HEK293 (cell line): ENCODE measurements around the gene LCE3B.

Experiments used
- CTCF ChIA-PET: fragments of 350-600 bp; formaldehyde crosslinking; extraction: SDS; loops from one replicate; lab custom pipeline; 2021; ENCODE audit warnings: antibody characterized with exemption; lab: Yijun Ruan, JAX
- POLR2A ChIA-PET: fragments of 300-600 bp; formaldehyde crosslinking; extraction: SDS; loops from one replicate; lab custom pipeline; 2020; ENCODE audit warnings: antibody characterized with exemption, inconsistent platforms; lab: Yijun Ruan, JAX
- H3K27ac ChIP-seq: fragments of 200-500 bp; sonication (Bioruptor generic); 2 replicates; pipeline ENCODE4 v1.5.1; 2014; ENCODE audit warnings: low read depth, low read length, control low read depth, inconsistent platforms; ENCODE audit errors: extremely low read depth
- H3K36me3 ChIP-seq, 2 experiments: fragments of 200-500 bp in 1 of 2; sonication (Bioruptor generic) in 1 of 2; 1 replicate in 1 of 2; 2 replicates in 1 of 2; pipeline ENCODE4 v1.5.1; 2014 to 2017; ENCODE audit warnings: inconsistent platforms in 2 of 2, low read length in 2 of 2; ENCODE audit not compliant: control insufficient read depth in 2 of 2, insufficient read depth in 1 of 2
- H3K4me1 ChIP-seq: fragments of 200-500 bp; sonication (Bioruptor generic); 2 replicates; pipeline ENCODE4 v1.5.1; 2014; ENCODE audit warnings: mild to moderate bottlenecking, low read length, inconsistent platforms; ENCODE audit not compliant: control insufficient read depth, insufficient read depth
- H3K4me3 ChIP-seq: 2 replicates; pipeline ENCODE4 v1.5.1; 2011; ENCODE audit warnings: low read depth, mild to moderate bottlenecking, control low read depth, low read length, moderate library complexity
- H3K9me3 ChIP-seq: fragments of 200-500 bp; sonication (Bioruptor generic); 2 replicates; pipeline ENCODE4 v1.5.1; 2014; ENCODE audit warnings: low read depth, low read length, inconsistent platforms; ENCODE audit not compliant: control insufficient read depth, insufficient read depth
- BCL11A ChIP-seq: fragments of 450-650 bp; formaldehyde crosslinking; IDR thresholded peaks from 2 replicates; pipeline ENCODE4 v1.5.1; 2016; ENCODE audit warnings: low read depth, missing biosample characterization, missing genetic modification characterization
- GLI4 ChIP-seq: fragments of 450-650 bp; formaldehyde crosslinking; IDR thresholded peaks from 2 replicates; pipeline ENCODE4 v1.5.1; 2016; ENCODE audit warnings: missing biosample characterization, missing genetic modification characterization
- HOXD13 ChIP-seq: sonication (generic); formaldehyde crosslinking; IDR thresholded peaks from 2 replicates; pipeline ENCODE4 v1.8.0; 2022; ENCODE audit warnings: missing genetic modification reagents, borderline replicate concordance
- MEIS1 ChIP-seq: sonication (generic); formaldehyde crosslinking; IDR thresholded peaks from 2 replicates; pipeline ENCODE4 v1.8.1; 2022; ENCODE audit warnings: missing genetic modification reagents, mild to moderate bottlenecking, borderline replicate concordance
- SP3 ChIP-seq: fragments of 450-650 bp; formaldehyde crosslinking; IDR thresholded peaks from 2 replicates; pipeline ENCODE4 v1.5.1; 2016; ENCODE audit warnings: missing biosample characterization, missing genetic modification characterization
- ZFP37 ChIP-seq: fragments of 450-650 bp; formaldehyde crosslinking; IDR thresholded peaks from 2 replicates; pipeline ENCODE4 v1.5.1; 2016; ENCODE audit warnings: missing biosample characterization, missing genetic modification characterization
- ZNF155 ChIP-seq: fragments of 450-650 bp; formaldehyde crosslinking; IDR thresholded peaks from 2 replicates; pipeline ENCODE4 v1.5.1; 2016; ENCODE audit warnings: missing biosample characterization, missing genetic modification characterization
- ZNF292 ChIP-seq: fragments of 450-650 bp; formaldehyde crosslinking; IDR thresholded peaks from 2 replicates; pipeline ENCODE4 v1.5.1; 2016; ENCODE audit warnings: low read depth, missing biosample characterization, missing genetic modification characterization, borderline replicate concordance
- ZNF549 ChIP-seq: fragments of 450-650 bp; IDR thresholded peaks from 2 replicates; pipeline ENCODE4 v1.5.1; 2018; ENCODE audit warnings: missing biosample characterization, missing genetic modification characterization, mild to moderate bottlenecking, inconsistent platforms, moderate library complexity
- ZNF658 ChIP-seq: fragments of 450-650 bp; formaldehyde crosslinking; IDR thresholded peaks from 2 replicates; pipeline ENCODE4; 2016; ENCODE audit warnings: missing biosample characterization, missing genetic modification characterization
- ZNF664 ChIP-seq: fragments of 450-650 bp; formaldehyde crosslinking; IDR thresholded peaks from 2 replicates; pipeline ENCODE4 v1.5.1; 2016; ENCODE audit warnings: missing biosample characterization, missing genetic modification characterization
- ZNF776 ChIP-seq: fragments of 450-650 bp; formaldehyde crosslinking; IDR thresholded peaks from 2 replicates; pipeline ENCODE4 v1.5.0; 2017; ENCODE audit warnings: missing biosample characterization, missing genetic modification characterization, borderline replicate concordance
- ZNF830 ChIP-seq: fragments of 450-650 bp; IDR thresholded peaks from 2 replicates; pipeline ENCODE4 v1.5.0; 2018; ENCODE audit warnings: missing biosample characterization, missing genetic modification characterization, low read depth, mild to moderate bottlenecking, moderate library complexity
- ZNF843 ChIP-seq: fragments of 450-650 bp; formaldehyde crosslinking; IDR thresholded peaks from 2 replicates; pipeline ENCODE4 v1.5.1; 2016; ENCODE audit warnings: missing biosample characterization, missing genetic modification characterization
- ZSCAN23 ChIP-seq: fragments of 450-650 bp; formaldehyde crosslinking; IDR thresholded peaks from 2 replicates; pipeline ENCODE4 v1.5.1; 2016; ENCODE audit warnings: missing biosample characterization, missing genetic modification characterization
- TF ChIP-seq, protein P1 (sequence below): fragments of 450-650 bp; formaldehyde crosslinking; IDR thresholded peaks from 2 replicates; pipeline ENCODE4 v1.5.1; 2016; ENCODE audit warnings: missing biosample characterization, missing genetic modification characterization
- TF ChIP-seq, protein P2 (sequence below): fragments of 450-650 bp; formaldehyde crosslinking; IDR thresholded peaks from 2 replicates; pipeline ENCODE4 v1.5.1; 2016; ENCODE audit warnings: missing biosample characterization, missing genetic modification characterization
- TF ChIP-seq, protein P3 (sequence below): fragments of 450-650 bp; formaldehyde crosslinking; IDR thresholded peaks from 2 replicates; pipeline ENCODE4 v1.5.1; 2016; ENCODE audit warnings: missing biosample characterization, missing genetic modification characterization
- TF ChIP-seq, protein P4 (sequence below): fragments of 450-650 bp; formaldehyde crosslinking; conservative IDR thresholded peaks from 2 replicates; pipeline ENCODE4 v1.5.1; 2016; ENCODE audit warnings: low read depth, missing biosample characterization, missing genetic modification characterization
- TF ChIP-seq, protein P5 (sequence below): fragments of 450-650 bp; IDR thresholded peaks from 2 replicates; pipeline ENCODE4 v1.5.1; 2018; ENCODE audit warnings: missing biosample characterization, missing genetic modification characterization

Gene LCE3B

DNA sequence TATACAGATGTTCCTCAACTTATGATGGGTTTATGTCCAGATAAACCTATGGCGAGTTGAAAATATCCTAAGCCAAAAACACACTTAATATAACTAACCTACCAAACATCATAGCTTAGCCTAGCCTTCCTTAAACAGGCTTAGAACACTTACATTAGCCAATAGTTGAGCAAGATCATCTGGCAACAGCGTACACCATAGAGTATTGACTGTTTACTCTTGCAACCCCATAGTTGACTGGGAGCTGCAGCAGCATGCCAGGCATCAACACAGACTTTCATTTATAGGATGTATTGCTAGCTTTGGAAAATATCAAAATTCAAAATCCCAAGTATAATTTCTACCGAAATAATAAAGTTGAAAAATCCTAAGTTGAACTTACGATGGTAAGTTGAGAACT lies 44.1 kb downstream of the LCE3B start (continued):
- TF ChIP-seq ZNF549 = no peak
- TF ChIP-seq, protein P1, sequence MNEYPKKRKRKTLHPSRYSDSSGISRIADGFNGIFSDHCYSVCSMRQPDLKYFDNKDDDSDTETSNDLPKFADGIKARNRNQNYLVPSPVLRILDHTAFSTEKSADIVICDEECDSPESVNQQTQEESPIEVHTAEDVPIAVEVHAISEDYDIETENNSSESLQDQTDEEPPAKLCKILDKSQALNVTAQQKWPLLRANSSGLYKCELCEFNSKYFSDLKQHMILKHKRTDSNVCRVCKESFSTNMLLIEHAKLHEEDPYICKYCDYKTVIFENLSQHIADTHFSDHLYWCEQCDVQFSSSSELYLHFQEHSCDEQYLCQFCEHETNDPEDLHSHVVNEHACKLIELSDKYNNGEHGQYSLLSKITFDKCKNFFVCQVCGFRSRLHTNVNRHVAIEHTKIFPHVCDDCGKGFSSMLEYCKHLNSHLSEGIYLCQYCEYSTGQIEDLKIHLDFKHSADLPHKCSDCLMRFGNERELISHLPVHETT = no peak
- TF ChIP-seq, protein P2, sequence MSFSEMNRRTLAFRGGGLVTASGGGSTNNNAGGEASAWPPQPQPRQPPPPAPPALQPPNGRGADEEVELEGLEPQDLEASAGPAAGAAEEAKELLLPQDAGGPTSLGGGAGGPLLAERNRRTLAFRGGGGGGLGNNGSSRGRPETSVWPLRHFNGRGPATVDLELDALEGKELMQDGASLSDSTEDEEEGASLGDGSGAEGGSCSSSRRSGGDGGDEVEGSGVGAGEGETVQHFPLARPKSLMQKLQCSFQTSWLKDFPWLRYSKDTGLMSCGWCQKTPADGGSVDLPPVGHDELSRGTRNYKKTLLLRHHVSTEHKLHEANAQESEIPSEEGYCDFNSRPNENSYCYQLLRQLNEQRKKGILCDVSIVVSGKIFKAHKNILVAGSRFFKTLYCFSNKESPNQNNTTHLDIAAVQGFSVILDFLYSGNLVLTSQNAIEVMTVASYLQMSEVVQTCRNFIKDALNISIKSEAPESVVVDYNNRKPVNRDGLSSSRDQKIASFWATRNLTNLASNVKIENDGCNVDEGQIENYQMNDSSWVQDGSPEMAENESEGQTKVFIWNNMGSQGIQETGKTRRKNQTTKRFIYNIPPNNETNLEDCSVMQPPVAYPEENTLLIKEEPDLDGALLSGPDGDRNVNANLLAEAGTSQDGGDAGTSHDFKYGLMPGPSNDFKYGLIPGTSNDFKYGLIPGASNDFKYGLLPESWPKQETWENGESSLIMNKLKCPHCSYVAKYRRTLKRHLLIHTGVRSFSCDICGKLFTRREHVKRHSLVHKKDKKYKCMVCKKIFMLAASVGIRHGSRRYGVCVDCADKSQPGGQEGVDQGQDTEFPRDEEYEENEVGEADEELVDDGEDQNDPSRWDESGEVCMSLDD (tag by site-specific recombination) = no peak

DNA sequence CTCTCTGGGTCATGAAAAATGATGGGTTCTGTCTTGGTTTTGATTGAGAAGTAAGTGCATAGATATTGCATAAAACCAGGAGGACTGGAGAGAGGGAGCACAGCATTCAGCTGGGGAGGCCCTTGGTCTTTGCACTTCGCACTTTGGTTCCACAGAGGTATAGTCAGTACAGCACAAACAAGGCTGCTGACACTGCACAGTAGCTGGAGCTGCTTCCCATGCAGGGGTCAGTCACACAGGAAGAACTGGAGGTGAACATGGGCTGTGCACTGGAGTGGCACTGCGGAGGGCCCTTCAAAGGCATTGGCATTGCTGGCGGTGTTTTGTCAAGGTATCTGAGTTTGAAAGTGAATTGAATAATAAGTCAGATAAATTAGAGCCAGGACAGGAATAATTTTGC lies 45.0 kb downstream of the LCE3B start:
- ChIA-PET CTCF (no interaction called here), POLR2A (no interaction called here)
- H3K27ac ChIP-seq = no peak overlapping the region
- H3K4me3 ChIP-seq = no peak overlapping the region
- H3K9me3 ChIP-seq = no peaks in the 10 kb centered on the region
- no peaks in the 10 kb centered on the region for H3K4me1 ChIP-seq
- no peaks in the 10 kb centered on the region for H3K36me3 ChIP-seq
- TF ChIP-seq ZSCAN23 (no peak), ZNF658 (tag by site-specific recombination) (no peak), GLI4 (tag by site-specific recombination) (no peak), ZNF155 (tag by site-specific recombination) (no peak), ZFP37 (tag by site-specific recombination) (no peak), SP3 (tag by site-specific recombination) (no peak), ZNF664 (no peak), ZNF292 (tag by site-specific recombination) (no peak), BCL11A (tag by site-specific recombination) (no peak), MEIS1 (no peak), ZNF843 (tag by site-specific recombination) (no peak), ZNF776 (tag by site-specific recombination) (no peak), ZNF830 (tag by site-specific recombination) (no peak), HOXD13 (no peak)
- TF ChIP-seq, protein P3, sequence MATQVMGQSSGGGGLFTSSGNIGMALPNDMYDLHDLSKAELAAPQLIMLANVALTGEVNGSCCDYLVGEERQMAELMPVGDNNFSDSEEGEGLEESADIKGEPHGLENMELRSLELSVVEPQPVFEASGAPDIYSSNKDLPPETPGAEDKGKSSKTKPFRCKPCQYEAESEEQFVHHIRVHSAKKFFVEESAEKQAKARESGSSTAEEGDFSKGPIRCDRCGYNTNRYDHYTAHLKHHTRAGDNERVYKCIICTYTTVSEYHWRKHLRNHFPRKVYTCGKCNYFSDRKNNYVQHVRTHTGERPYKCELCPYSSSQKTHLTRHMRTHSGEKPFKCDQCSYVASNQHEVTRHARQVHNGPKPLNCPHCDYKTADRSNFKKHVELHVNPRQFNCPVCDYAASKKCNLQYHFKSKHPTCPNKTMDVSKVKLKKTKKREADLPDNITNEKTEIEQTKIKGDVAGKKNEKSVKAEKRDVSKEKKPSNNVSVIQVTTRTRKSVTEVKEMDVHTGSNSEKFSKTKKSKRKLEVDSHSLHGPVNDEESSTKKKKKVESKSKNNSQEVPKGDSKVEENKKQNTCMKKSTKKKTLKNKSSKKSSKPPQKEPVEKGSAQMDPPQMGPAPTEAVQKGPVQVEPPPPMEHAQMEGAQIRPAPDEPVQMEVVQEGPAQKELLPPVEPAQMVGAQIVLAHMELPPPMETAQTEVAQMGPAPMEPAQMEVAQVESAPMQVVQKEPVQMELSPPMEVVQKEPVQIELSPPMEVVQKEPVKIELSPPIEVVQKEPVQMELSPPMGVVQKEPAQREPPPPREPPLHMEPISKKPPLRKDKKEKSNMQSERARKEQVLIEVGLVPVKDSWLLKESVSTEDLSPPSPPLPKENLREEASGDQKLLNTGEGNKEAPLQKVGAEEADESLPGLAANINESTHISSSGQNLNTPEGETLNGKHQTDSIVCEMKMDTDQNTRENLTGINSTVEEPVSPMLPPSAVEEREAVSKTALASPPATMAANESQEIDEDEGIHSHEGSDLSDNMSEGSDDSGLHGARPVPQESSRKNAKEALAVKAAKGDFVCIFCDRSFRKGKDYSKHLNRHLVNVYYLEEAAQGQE = no peak
- TF ChIP-seq, protein P2 (tag by site-specific recombination) = no peak
- TF ChIP-seq, protein P4, sequence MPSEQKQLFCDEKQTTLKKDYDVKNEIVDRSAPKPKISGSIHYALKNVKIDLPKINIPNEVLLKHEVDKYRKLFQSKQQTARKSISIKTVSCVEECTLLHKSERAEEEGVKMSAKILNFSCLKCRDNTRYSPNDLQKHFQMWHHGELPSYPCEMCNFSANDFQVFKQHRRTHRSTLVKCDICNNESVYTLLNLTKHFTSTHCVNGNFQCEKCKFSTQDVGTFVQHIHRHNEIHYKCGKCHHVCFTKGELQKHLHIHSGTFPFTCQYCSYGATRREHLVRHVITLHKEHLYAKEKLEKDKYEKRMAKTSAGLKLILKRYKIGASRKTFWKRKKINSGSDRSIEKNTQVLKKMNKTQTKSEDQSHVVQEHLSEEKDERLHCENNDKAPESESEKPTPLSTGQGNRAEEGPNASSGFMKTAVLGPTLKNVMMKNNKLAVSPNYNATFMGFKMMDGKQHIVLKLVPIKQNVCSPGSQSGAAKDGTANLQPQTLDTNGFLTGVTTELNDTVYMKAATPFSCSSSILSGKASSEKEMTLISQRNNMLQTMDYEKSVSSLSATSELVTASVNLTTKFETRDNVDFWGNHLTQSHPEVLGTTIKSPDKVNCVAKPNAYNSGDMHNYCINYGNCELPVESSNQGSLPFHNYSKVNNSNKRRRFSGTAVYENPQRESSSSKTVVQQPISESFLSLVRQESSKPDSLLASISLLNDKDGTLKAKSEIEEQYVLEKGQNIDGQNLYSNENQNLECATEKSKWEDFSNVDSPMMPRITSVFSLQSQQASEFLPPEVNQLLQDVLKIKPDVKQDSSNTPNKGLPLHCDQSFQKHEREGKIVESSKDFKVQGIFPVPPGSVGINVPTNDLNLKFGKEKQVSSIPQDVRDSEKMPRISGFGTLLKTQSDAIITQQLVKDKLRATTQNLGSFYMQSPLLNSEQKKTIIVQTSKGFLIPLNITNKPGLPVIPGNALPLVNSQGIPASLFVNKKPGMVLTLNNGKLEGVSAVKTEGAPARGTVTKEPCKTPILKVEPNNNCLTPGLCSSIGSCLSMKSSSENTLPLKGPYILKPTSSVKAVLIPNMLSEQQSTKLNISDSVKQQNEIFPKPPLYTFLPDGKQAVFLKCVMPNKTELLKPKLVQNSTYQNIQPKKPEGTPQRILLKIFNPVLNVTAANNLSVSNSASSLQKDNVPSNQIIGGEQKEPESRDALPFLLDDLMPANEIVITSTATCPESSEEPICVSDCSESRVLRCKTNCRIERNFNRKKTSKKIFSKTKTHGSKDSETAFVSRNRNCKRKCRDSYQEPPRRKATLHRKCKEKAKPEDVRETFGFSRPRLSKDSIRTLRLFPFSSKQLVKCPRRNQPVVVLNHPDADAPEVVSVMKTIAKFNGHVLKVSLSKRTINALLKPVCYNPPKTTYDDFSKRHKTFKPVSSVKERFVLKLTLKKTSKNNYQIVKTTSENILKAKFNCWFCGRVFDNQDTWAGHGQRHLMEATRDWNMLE (tag by site-specific recombination) = no peak
- TF ChIP-seq, protein P5, sequence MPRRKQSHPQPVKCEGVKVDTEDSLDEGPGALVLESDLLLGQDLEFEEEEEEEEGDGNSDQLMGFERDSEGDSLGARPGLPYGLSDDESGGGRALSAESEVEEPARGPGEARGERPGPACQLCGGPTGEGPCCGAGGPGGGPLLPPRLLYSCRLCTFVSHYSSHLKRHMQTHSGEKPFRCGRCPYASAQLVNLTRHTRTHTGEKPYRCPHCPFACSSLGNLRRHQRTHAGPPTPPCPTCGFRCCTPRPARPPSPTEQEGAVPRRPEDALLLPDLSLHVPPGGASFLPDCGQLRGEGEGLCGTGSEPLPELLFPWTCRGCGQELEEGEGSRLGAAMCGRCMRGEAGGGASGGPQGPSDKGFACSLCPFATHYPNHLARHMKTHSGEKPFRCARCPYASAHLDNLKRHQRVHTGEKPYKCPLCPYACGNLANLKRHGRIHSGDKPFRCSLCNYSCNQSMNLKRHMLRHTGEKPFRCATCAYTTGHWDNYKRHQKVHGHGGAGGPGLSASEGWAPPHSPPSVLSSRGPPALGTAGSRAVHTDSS (tag by site-specific recombination) = no peak
